Fibroblast of mammary gland (primary cell): ENCODE results near the gene UBAC2.

Experiments
- DNase-seq: peaks from one replicate; pipeline ENCODE4 v3.0.0-alpha.2; 2010; ENCODE audit warnings: low read depth
- H3K4me3 ChIP-seq: 2 replicates; pipeline ENCODE4 v1.5.1; 2011; ENCODE audit warnings: low read depth, mild to moderate bottlenecking, low read length, moderate library complexity; ENCODE audit not compliant: control insufficient read depth
- CTCF ChIP-seq: conservative IDR thresholded peaks from 2 replicates; pipeline ENCODE4 v1.5.1; 2011; ENCODE audit warnings: low read depth, low read length, inconsistent platforms; ENCODE audit not compliant: control insufficient read depth, insufficient read depth

The UBAC2 gene

GRCh38 chr13:99281811-99282263 lies 81.2 kb downstream of the UBAC2 start:
- TF ChIP-seq CTCF = no peak
- peak; percentile 60 for DNase-seq
- no peak overlapping the region for H3K4me3 ChIP-seq

- H3K4me3 ChIP-seq = no peak overlapping the region
- peak; percentile 36 for DNase-seq
- no peak for TF ChIP-seq CTCF
Measured at GRCh38 chr13:99282264-99283231, 81.9 kb downstream of the UBAC2 start.

DNA sequence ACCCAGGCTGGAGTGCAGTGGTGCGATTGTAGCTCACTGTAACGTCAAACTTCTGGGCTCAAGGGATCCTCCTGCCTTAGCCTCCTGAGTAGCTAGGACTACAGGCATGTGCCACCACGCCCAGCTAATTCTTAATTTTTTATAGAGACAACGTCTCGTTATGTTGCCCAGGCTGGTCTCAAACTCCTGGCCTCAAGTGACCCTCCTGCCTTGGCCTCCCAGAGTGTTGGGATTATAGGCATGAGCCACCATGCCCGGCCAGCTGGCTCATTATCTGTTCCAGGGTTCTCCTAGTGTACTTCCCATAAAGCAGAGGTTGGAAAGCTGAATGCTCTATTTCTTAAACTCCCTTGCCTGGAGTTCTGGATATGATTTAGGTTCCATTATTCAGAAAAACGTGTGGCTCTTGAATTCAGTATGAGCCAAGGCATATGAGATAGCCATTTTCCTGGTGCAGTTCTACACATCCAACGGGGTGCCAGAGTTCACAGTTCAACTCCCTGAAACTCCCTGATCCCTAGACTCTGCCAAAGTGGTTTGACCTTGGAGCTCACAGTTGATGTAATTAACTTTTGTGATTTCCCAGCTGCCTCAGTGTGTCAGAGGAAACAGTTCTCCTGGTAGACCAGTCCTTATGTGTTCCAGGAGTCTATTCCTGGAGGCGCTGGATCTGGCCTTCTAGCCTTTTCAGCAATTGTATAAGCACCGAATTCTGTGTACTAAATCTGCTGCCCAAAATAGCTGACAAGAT lies 85.0 kb downstream of the UBAC2 start:
- DNase-seq = no peak
- no peak for TF ChIP-seq CTCF
- H3K4me3 ChIP-seq = no peak overlapping the region

GRCh38 chr13:99287551-99287950 lies 86.9 kb downstream of the UBAC2 start:
- no peak overlapping the region for H3K4me3 ChIP-seq
- no peak for DNase-seq
- no peak for TF ChIP-seq CTCF

DNA sequence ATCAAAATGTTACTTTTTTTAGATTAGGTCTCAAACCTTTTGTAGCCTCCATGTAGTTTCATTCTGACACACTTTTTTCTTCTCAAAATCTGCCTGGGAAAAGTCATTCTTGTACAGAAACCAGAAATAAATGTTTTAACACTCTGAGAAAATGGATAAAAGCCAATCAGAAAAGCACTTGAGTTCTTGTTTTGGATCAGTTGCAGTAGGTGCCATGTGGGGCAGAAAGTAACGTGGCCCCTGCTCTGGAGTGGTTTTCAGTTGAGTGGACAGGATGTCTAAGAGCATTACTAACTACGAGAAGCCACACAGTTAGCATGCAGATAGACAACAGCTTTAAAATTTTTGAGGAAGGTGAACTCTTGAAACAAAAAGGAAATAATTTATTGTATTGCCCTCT lies 87.4 kb downstream of the UBAC2 start:
- TF ChIP-seq CTCF = no peak
- no peak overlapping the region for H3K4me3 ChIP-seq
- DNase-seq = no peak

DNA sequence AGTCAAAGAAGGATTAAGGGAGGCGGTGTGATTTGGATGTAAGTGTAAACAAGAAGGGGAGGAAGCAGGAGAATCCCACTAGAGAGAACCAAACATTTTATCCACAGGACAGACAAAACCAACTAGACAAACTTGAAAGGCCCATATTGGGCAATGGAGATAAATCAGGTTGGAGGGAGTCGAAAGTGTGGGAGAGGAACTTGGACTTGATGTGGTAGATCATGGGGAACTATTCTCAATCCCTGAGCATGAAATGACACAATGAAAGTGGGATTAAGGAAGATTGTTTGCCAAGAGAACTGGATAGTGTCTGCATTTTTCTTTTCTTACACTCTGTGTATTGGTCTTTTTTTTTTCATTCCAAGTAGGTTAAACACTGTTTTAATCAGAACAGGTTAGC lies 88.6 kb downstream of the UBAC2 start:
- no peak for TF ChIP-seq CTCF
- H3K4me3 ChIP-seq = no peak overlapping the region
- DNase-seq = no peak
